ENCODE measurements around the gene OR8J1. TPM values are rescaled to one million over a fixed set of nuclear protein-coding genes. Genes with fewer than 3 reads are reported as not detected.

Gene OR8J1, protein sequence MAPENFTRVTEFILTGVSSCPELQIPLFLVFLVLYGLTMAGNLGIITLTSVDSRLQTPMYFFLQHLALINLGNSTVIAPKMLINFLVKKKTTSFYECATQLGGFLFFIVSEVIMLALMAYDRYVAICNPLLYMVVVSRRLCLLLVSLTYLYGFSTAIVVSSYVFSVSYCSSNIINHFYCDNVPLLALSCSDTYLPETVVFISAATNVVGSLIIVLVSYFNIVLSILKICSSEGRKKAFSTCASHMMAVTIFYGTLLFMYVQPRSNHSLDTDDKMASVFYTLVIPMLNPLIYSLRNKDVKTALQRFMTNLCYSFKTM
- not detected in 2 replicates for total RNA-seq

GRCh38 chr11:56353991-56354390 is at the start of gene OR8J1:
Gene OR8J1, plus strand, starts transcription at chr11:56354291. Its CDS starts 5,956 bp downstream, at chr11:56360247.

DNA sequence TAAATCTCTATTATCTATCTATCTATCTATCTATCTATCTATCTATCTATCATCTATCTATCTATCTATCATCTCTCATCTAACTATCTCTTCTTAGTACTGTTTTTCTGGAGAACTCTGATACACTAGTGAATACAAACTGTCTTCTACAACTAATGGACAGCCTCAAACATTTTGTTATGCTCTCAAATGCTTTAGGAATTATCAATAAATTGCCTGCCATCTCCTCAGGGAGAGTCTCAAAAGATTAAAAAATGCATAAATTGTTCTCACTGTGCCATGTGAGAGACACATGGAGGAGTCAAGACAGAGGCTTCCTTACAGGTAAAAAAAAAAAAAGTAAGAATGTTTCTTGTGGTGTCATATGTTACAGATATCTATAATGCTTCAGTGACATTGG is 39.2 kb upstream of the OR8J1 start, which contains the start of gene OR8K3:
Gene OR8K3, plus strand, starts transcription at position 301 of the 400 bp plus-strand sequence. CDS start 3,163 bp downstream, outside the sequence.

DNA sequence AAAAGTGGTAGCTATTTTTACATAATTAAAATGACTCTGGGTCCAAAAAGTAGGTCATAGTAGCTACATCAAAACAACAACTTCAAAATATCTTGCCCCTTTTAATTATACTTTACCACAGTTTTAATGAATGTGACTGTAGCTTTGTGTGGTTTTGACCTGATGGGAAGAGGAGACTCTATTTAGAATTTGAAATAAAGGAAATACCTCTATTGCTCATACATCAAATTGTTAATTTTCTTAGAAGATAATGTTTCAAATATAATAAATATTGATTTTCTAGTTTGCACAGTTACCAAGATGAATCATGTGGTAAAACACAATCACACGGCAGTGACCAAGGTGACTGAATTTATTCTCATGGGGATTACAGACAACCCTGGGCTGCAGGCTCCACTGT is 8.4 kb upstream of the OR8J1 start, which contains the start of gene OR8K1:
Gene OR8K1, plus strand, starts transcription at position 301 of the 400 bp plus-strand sequence. Its CDS starts 0 bp downstream, at position 301.

DNA sequence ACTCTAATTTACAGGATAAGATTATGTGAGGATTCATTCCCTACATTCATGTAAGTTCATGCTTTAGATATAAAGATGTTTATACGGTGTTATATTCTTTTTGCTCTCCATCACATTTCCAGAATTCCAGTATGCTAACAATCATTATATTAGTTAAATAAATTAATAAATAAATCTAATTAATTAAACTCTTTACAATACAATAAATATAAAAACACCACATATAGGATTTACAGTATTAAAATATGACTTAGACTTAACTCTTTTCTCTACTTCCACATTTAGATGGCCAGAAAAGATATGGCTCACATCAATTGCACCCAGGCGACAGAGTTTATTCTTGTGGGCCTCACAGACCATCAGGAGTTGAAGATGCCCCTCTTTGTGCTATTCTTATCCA is 21.2 kb downstream of the OR8J1 start, which contains the start of gene OR8U1:
Gene OR8U1, plus strand, starts transcription at position 301 of the 400 bp plus-strand sequence. Its CDS starts 0 bp downstream, at position 301.

Other genes with a start within 250 kb of the OR8J1 start
- not detected in 2 replicates for gene OR8H3, start 231.9 kb upstream of the OR8J1 start, total RNA-seq
- gene OR8J3, start 214.1 kb upstream of the OR8J1 start, total RNA-seq: not detected in 2 replicates
- gene OR8K5, start 194.0 kb upstream of the OR8J1 start, total RNA-seq: not detected in 2 replicates
- gene OR5J2, start 177.7 kb upstream of the OR8J1 start, total RNA-seq: not detected in 2 replicates
- not detected in 2 replicates for gene OR5T2, start 120.0 kb upstream of the OR8J1 start, total RNA-seq
- not detected in 2 replicates for gene OR5T3, start 102.0 kb upstream of the OR8J1 start, total RNA-seq
- not detected in 2 replicates for gene OR5T1, start 80.1 kb upstream of the OR8J1 start, total RNA-seq
- not detected in 2 replicates for gene OR8H1, start 62.0 kb upstream of the OR8J1 start, total RNA-seq
- not detected in 2 replicates for gene OR8K3, start 39.1 kb upstream of the OR8J1 start, total RNA-seq
- gene OR8K1, start 8.3 kb upstream of the OR8J1 start, total RNA-seq: not detected in 2 replicates
- gene OR8U1, start 21.3 kb downstream of the OR8J1 start, total RNA-seq: not detected in 2 replicates
- not detected in 2 replicates for gene OR5AL1, start 58.4 kb downstream of the OR8J1 start, total RNA-seq
- gene OR5M3, start 119.1 kb downstream of the OR8J1 start, total RNA-seq: not detected in 2 replicates
- not detected in 2 replicates for gene OR5M8, start 137.1 kb downstream of the OR8J1 start, total RNA-seq
- gene OR5M11, start 189.0 kb downstream of the OR8J1 start, total RNA-seq: not detected in 2 replicates
- not detected in 2 replicates for gene OR5M10, start 223.4 kb downstream of the OR8J1 start, total RNA-seq